GM18861 (cell line): ENCODE results near the gene CERS1.
A peak's percentile ranks its signal among the peaks of the same experiment; 100 is the strongest.
"Not testable (repeated sequence)": the region's sequence is repeated elsewhere in the genome, so short reads cannot be mapped to it uniquely, and the experiment has no call there.

Source experiments
- ATAC-seq: cut with Tn5 transposase; IDR thresholded peaks from one replicate; pipeline ENCODE4 v1.9.1; 2021; ENCODE audit not compliant: unreplicated experiment

Gene CERS1

DNA sequence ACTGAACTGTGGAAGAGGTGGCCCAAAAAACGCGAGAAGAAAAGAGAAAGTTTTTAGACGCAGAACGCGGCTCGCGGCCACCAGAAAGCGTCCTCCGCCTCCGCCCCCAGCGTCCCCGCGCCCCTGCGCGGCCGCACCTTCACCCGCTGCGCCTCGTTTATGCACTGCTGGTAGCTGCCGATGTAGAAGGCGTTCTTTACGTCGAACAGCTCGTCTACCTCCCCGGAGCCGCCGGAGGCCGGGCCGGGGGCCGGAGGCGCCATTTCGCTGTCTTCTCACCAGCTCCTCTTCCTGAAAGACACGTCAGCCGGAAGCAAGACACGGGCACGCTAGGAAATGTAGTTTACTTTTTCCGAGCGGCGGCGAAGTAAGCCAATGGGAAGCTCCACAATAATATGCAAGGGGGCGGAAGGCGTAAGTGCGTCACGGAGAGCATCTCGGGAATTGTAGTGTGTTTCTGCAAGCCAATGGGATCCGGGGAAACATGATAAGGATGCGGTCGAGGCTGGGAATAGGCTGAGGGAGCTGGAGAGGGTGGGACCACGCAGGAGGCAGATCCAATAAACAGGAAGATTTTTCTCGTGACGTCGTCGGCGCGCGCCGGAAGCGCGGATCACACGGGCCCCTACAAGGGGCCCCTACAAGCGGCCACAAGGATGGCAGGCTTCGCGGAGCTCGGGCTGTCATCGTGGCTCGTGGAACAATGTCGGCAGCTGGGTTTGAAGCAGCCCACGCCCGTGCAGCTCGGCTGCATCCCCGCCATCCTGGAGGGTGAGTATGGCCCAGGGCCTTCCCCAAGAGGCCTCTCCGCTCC, 23.3 kb upstream of the CERS1 start, which contains the start of the genes COPE and DDX49:
TSS of gene COPE (minus strand) at position 302 of the 814 bp plus-strand sequence. CDS start at position 263, 39 bp downstream.
TSS of gene DDX49 (plus strand) at position 630 of the 814 bp plus-strand sequence. CDS start at position 657, 27 bp downstream.
- ATAC-seq = peak; percentile 90

DNA sequence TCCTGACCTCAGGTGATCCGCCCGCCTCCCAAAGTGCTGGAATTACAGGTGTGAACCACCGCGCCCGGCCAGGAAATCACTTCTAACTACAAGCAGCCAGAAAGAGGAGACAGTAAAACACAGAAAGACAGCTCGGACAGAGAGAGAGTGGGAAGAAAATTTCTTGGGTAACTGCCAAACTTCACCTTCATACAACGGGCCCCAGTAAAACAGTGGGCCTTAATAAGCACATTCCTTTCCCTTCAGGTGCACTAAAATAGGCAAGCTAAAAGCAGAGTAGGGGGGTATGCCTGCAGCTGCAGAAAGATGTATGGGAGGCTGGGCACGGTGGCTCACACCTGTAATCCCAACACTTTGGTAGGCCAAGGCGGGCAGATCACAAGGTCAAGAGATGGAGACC, 21.6 kb upstream of the CERS1 start:
- ATAC-seq = not testable (repeated sequence)

DNA sequence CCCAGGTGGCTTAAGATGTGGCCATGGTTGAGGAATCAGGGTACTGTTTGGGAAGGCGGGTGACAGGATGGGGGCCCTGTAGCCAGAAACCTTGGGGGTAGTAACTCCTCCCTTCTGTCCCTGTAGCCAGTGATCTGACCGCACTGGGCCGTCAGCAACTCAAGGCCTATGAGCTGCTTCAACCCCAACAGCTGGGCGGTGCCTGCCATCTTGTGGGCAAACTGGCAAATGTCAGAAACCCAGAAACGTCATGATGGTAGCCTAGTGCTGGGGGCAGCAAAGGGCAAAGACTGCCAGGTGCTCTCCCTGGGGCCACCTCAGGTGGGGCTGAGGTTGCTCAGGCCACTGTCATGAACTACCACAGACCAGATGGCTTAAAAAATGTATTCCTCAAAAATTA, 19.7 kb upstream of the CERS1 start:
- ATAC-seq = no peak

DNA sequence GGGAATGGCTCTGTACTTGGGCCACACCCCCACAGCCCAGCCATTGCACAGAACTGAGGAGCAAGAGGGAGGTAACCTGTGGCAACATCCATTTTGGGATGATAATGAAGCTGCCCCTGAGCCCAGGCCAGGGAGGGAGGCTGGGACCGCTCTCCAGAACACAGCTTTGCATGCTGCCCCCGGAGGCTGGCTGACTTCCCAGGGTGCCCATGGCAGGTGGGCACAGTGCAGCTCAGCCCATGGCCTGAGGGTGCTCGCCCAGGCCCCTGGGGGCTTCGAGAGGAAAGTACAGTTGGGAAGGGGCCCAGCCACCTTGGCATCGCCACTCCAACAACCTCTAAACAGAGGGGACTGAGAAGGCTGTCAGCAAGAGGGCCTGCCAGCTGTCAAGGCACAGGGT, 17.5 kb upstream of the CERS1 start:
- no peak for ATAC-seq

DNA sequence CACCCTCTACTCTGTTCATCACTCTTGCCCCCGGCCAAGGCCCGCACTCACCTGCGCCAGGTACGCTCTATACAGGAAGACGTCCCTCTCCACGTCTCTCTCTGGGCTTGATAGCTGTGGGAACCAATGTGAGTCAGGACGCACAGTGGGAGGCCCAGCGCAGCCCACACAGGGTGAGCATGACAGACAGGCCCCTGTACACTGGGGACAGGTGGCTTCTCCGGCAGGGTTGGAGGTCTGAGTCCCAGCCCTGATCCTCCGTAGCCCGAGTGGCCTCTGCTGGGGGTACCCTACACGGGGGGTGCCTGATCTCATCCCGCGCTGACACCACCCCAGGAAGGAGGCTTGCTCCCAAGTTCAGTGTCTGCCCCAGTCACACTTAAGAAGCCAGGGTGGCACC, 17.0 kb upstream of the CERS1 start:
- no peak for ATAC-seq

DNA sequence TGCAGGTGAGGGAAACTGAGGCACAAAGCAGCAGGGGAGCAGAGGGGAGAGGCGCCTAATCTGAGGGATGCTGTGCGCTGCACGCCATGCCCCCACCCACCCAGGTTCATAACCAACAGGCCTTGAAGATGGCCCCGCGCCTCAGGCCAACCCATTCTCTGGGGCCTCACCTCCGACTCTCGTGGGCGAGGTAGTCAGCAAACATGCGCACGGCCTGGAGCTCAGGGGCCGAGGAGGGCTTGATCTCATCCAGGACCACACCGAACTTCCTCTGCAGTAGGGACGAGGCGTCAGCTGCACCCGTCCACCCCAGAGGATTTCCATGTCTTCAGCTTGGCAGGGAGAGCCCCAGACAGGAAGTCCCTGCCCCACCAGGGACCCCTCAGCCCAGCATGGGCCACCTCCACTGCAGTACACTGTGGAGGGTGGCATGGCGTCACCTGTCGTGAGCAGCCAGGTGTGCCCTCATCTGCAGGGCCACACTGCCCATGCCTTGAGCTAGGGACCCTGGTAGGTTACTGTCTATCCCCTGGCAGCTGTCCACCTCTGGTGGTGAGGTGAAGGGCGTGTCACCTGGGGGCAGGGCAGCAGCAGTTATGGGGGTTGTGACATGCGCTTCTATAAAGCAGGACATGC, 15.0 kb upstream of the CERS1 start:
- ATAC-seq = no peak

DNA sequence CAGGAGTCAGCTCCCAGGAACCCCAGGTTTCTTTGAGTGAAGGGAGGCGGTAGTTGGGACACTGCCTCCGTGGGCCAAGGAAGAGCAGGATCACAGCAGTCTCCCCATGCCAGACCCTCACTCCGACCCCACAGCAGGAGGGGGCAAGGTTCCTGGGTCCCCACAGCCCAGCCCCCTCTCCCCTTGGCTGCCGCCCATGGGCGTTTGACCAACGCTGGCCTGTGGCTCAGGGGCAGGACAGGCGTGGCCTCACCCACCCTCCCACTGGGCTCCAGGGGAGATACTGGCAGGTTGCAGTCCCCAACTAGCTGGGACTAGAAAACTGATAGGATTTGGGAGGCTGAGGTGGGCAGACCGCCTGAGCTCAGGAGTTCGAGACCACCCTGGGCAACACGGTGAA, 14.1 kb upstream of the CERS1 start:
- ATAC-seq = no peak

DNA sequence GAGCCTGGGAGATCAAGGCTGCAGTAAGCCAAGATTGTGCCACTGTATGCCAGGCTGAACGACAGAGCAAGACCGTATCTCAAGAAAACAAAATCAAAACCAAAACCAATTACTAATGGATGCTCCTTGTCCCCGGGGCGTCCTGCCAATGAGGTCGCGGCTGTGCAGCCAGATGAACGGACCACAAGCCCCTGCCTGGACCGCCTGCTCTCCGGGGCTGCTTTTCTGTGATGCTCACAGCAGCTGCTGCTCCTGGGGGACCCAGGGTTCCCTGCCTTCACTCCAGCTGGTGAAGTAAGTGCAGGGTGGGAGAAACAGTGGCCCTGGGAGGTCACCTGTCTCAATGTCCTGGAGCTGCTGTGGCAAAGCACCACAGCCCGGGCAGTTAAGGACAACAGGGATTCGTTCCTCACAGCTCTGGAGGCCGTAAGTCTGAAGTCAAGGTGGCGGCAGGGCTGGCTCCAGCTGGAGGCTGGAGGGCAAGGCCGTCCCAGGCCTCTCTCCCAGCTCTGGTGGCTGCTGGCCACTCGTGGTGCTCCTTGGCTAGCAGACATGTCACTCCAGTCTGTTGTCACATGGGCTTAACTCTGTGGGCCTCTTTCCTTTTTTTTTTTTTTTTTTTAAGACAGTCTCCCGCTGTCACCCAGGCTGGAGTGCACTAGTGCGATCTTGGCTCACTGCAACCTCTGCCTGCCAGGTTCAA, 13.1 kb upstream of the CERS1 start:
- ATAC-seq = no peak

DNA sequence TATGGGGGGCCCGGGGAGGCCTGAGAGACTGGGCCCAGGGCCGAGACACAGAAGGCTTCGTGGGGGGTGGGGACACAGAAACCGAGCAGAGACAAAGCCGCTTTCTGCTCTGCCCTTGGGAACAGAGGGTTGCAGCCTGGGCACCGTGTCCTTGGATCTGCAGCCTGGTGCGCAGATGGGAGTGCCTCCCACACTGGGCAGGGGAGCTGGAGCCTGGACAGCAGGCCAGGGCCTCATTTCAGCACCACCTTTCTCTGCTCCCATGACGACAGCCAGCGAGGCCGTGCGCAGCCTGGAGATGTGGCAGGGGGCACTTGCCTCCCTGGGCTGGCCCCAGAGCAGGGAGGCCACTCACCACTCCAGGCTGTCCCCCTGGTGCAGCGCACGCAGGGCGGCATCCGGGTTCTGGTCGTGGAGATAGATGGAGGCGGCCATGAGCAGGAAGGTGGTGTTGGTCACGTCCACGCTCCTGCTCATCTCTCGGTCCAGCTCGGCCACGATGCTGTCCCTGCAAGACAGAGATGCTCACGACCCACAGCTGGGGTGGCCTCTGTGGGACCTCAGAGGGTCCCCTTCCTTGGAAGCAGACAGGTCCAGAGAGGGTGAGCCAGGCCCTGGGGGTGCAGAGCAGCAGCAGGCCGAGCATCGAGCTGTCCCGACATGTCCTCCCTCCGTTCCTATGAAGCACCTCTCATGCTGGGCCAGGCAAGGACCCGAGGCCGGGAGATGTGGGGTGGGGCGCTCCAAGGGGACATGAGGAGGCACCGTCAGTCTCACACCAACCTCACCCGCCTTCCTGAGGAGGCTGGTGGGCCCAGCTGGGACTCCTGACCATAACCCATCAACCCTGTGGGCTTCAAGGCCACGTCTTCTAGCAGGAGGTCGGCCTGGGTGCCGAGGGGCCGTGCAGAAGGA, 10.9 kb upstream of the CERS1 start:
- no peak for ATAC-seq

DNA sequence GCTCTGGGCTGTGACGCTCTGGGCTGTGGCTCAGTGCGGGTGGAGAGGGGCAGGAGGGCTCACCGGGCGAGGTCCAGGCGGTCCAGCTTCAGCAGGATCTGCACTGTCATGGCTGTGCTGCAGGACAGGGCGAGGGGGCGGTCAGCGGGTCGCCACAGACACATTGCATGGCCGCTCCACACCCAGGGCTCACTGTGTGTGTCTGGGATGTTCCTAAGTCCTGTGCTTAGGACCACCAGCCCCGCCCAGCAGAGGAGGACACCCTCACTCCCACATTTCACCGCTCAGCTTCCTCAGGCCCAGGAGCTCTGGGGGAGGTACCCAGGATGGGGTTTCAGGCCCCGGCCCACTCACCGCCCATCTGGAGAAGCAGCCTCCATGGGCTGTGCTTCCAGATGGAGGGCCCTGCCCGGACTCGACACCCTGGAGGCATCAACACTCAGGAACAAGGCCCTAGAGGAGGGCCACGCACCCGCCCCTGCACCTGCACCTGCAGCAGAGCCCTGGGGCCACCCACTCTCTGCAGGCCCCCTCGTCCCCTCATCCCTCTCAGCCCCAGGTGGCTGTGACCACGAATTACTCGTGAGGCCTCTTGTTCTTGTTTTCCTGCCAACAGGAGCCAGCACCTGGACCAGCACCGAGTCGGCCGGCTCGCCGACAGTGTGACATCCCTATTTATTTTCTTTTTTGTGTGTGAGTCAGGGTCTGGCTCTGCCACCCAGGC, 9.7 kb upstream of the CERS1 start:
- ATAC-seq = no peak

DNA sequence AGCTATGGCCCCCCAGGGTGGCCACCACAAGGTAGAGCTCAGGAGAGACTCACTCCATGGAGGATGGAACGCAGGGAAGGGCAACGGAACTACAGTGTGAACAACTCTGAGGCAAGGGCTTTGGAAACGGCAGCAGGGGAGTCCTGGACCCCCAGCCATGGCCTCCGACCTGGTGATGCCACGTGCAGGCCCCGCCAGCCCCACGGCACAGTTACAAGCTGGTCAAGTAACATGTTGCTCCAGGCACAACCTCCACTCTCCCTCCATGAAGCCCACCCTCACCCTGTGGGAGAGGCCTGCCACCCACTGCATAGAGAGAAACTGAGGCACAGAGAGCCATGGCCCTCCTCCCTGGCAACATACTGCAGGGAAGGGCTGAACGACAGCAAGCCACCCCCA, 9.1 kb upstream of the CERS1 start:
- no peak for ATAC-seq

DNA sequence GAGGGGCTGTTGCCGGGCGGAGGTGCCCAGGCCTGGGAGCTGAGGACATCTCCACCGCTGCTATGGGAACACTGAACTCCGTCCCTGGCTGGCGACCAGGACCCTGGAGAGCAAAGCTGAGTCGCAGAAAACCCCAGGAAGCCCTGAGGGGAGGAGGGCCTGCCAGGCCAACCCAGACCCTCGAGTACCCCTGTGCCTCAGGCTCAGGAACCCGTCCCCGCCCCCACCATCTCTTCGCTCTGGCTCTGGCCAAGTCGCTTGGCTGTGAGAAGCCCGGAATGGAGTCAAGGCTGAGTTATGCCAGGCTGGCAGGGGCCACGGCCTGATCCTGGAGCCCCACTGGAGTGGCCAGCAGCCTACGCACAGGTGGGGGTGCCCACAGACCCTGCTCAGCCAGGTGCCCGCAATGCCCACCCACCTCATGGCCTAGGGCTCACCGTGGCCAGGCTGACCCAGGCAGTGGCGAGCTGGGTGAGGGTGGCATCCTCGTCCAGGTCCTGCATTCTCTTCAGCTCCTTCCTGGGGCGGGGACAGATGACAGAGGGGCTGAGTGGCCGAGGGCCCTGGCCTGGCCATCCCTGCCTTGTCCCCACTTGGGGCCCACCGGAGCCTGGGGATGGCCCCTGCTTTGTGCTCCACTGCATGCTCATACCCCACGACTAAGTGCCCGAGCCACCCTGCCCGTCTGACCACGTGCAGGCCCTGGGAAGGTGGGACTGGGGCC, 8.5 kb upstream of the CERS1 start:
- ATAC-seq = no peak

DNA sequence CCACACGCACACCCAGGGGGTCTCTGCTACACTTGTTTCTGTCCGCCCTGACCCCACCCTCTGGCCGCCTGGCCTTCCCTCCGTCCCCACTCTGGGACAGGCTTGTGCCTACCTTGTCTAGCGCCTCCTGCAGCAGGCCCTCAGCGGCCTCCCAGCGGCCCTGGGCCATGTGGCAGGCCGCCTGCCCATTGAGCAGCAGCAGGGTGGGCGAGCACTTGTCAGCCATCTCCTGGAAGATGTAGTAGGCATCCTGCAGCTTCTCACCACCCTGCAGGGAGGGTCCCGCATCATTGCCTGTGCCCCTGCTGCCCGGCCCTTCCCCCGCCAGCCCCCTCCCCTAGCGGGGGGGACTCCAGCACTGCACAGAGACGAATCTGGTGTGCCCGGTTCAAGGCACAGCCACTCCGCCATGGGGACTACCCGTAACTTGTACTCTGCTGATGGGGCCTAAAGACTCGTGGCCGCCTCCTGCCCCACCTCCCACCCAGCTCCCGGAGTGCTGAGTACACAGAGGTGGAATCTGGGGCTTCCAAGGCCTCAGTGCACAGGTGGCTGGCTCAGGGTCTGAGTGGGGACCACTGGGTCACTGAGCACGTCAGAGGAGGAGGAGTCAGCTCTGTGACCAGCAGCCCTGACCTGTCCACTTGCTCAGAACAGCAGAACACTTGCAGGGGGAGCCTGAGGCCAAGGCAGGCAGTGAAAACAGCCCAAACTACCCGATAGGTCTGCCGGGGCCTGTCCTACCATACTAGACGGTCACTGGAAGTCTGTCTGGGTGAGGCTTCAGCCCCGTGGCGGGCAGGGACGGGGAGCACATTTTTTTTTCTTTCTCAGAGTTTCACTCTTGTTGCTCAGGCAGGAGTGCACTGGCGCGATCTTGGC, 7.4 kb upstream of the CERS1 start:
- no peak for ATAC-seq

DNA sequence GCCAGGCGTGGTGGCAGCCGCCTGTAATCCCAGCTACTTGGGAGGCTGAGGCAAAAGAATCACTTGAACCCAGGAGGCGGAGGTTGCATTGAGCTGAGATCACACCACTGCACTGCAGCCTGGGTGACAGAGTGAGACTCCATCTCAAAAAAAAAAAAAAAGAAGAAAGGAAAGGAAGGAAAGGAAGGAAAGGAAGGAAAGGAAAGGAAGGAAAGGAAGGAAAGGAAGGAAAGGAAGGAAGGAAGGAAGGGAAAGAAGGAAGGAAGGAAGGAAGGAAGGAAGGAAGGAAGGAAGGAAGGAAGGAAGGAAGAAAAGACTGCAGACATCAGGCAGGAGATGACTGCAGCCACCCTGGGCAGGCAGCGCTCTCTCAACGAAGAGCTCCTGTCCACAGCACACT, 6.6 kb upstream of the CERS1 start:
- ATAC-seq = not testable (repeated sequence)

DNA sequence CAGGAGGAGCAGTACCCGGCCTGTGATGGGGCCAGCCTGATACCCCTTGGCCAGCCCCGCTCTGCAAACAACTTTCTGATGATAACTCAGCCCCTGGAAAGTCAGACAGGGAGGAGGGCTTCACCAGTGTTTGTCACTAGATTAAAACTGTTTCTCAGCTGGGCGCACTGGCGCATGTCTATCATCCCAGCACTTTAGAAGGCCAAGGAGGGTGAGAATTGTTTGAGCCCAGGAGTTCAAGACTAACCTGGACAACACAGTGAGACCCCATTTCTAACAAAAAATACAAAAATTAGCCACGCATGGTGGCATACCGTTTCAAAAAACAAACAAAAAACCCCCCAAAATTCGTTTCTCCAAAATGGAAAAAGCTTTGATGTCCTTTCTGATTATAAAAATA, 5.5 kb upstream of the CERS1 start:
- ATAC-seq = no peak

DNA sequence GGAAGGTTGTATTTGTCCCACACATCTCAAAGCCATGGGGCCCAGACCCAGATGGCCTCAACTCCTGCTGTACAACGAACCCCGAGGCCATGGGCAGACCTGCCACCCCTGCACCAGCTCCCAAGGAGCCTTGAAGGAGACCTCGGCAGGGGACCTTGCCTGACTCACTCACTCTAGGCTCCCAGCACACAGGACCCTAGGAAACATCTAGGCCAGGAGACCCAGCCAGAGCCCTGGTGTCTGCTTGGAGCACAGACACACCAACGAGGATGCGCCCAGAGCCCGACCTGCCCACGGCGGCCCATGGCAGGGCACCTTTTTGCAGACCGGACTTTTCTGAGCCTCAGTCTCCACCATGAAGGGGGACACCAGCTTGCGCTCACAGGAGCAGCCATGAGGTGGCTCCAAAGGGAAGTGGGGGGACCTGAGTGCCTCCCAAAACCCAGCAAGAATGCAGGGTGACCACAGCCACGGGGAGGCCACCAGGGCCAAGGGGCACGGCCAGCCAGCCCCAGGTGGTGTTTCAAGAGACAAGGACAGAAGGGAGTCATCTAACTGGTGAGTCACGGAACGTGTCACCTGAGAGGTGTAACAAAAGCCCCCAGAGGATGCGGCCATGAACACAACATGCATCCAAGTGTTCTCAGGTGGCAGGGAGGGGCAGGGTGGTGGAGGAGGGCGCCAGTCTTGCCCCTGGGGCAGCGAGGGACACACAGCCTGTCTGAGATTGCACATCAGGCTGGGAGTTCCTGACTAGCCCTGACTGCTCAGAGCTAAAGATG, 4.9 kb upstream of the CERS1 start:
- ATAC-seq = no peak

DNA sequence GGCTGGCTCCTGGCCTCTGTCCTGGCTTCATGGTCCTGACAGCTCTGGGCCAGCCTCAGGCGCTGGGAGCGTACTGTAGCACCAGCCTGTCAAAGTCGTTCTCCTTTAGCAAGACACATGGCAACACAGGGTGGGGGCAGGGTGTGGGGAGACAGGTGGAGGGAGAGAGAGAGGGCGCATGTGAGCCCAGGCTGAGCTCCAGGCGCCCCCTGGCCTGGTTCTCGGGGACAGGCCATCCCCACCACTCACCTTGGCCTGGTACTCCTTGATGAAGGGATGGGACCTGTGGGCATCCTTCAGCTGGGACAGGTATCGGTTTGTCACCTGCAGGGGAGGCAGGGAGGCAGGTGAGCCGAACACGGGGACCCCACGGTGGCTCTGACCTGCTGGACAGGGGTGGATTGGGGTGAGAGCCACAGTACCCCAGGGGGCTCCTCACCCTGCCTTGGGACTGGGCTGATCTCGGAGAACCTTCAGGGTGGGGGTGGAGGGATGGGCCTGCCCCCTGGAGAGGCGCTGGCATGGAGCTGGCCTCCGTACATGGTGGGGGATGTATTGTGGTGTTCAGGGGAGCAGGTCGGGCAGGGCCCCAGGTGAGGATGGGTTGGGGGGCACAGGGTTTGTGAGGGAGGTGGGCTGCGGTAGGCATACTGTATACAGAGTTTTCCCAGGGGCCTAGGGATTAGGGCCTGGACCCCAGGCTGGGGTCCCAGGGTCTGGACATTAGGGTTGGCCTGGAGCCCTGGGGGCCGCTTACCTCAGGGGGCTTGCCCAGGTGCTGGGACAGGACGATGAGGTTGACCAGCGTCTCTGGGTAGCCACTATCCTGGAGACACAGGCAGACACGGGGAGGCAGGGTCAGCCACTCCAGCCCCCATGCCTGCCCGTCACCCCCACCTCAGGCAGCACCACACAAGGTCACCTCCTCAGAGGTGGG, 3.9 kb upstream of the CERS1 start:
- no peak for ATAC-seq
